HTERT RPE-1 (cell line): ENCODE measurements around the gene MTHFSD.
"Not testable (repeated sequence)": the region's sequence is repeated elsewhere in the genome, so short reads cannot be mapped to it uniquely, and the experiment has no call there.

Experiments
- in situ Hi-C: fragments of 300-500 bp; cut with MboI; formaldehyde crosslinking; loops from 4 replicates; pipeline ENCODE4 v1.14.3; 2020; ENCODE audit warnings: low sequenced_read_pairs

Gene MTHFSD, protein sequence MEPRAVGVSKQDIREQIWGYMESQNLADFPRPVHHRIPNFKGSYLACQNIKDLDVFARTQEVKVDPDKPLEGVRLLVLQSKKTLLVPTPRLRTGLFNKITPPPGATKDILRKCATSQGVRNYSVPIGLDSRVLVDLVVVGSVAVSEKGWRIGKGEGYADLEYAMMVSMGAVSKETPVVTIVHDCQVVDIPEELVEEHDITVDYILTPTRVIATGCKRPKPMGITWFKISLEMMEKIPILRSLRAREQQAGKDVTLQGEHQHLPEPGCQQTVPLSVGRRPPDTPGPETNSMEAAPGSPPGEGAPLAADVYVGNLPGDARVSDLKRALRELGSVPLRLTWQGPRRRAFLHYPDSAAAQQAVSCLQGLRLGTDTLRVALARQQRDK

DNA sequence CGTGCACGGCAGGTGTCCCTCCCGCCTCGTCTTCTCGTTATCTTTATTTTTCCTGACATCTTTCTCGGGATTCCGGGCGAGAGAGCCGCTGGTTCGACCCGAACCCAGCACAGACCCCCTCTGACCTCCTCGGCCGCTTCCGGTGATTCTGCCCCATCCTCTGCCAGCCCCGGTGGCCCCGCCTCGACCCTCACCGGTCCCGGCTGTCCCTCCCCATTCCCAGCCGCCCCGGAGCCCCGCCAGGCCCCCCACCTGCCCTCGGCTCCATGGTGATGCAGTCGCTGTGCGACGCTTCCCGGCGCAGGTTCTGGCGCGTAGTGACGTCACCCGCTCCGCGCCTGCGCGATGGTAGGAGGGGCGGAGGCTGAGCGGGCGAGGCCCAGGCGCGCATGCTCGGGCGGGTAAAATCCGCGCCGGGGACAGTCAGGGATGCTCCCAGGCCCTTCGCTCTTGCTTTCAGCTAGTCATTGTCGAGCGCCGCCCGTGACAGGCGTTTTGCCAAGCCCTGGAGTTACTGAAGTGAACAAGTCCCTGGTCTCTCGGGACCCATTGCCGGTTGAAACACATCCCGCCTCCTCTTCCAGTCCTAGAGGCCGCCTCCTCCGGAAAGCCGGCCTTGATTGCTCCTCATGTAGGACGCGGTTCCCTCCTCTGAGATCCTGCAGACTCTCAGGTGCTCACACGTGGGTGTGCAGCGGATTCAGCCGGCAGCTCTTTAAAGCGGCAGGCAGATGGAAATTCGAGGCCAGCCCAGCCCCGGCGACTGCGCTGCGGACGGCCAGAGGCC is at the start of gene MTHFSD:
Gene MTHFSD (minus strand): TSS at position 319 of the 787 bp plus-strand sequence. CDS start 51 bp downstream, at position 268.
- in situ Hi-C loops = no loop called here

DNA sequence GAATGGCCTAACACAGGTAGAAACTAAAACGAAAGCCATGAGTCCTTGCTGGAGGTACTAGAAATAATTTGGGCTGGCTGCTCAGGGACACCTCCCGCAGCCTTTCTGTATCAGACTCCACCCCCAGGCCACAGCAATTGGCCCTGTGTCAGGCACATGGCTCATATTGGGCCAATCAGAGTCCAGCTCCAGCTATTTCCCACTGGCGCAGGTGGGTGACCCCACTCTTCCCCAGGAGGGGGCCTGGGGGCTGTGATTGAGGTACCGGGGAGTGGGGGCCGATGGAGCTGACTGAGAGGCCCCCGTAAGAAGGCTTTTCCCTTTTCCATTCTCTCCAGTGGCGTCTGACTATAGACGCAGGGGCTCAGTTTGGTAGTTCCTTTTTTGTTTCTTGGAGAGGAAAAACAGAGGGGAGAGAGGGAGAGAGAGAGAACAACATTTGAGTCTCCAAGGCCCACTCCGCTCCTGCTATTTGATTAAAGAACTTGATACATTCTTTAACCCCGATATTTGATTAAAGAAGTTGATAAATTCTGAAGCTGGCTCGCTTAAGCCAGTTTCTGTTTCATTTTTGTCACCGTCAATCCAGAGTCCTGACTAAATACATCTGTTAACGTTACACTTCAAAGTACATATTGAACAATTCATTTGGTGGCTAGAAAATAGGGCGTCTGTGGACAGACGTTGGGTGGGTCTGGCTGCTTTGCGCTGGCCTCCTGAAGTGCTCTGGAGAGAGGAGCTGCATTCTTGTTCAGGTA is 49.6 kb upstream of the MTHFSD start:
- in situ Hi-C loops = no loop called here

DNA sequence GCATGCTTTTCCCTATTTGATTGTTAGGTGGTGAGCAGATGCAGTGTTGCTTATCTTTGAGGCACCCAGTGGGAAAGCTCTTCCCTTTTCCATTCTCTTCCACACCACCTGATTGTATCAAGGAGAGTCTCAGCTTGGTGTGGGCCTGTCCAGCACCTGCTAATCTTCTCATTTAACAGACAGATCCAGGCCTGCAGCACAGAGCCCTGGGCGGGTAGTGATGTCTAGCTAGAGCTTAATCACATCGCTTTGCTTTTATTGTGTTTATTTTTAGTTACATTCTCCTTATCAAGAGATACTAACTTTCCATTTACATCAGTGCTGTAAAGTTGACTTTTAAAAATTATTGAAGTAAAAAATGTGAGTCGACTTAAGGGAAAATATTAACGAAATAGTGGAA is 47.5 kb upstream of the MTHFSD start:
- in situ Hi-C loops = no loop called here

DNA sequence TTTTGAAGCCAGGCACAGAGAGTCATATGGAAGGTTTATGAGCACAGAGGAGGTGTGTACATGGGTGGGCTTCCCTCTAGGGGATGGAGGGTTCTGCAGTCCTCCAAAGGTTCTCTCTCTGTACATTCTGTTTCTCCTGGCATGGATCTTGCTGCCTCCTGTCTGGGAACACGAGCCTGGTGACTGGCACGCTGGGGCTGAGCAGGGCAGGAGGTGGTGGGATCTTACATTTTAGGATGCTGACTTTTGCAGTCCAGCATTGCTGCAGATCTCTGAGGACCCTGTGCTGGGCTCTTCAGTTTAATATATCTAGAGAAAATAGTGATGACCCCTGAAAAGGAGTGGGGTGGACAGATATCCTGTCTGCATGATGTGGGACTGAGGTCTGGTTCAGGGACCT is 46.3 kb upstream of the MTHFSD start:
- in situ Hi-C loops = no loop called here

DNA sequence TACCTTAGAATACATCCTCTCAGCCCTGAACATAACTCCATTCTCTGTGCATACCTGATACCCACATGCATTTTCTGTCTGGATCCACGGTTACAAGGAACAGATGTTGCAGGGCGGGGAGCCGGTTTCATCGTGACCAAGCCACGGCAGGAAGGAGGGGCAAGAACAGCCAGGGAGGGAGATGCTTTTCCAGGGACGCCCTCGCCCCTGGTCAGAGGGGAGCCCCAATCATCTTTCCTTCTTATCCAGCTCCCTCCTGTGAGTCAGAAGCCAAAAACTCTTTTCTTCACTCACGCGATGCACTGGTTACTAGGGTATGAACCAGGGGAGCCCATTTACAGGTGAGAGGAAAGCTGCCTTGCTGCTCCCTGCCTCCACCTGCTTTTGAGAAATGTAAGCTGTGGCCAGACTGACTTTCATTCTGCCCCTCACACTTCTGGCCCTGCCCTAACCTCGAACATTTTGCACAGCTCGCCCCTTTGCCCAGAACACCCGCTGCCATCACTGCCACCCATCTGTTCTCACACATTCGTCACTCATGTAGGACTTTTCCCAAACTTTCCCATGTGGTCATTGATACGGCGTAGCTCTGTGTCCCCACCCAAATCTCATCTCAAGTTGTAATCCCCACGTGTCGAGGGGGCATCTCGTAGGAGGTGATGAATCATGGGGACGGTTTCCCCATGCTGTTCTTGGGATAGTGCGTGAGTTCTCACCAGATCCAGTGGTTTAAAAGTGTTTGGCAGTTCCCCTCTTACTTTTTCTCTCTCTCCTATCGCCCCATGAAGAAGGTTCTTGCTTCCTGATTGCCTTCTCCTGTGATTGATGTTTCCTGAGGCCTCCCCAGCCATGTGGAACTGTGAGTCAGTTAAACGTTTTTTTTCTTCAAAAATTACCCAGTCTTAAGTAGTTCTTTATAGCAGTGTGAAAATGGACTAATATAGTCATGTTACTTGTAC is 43.9 kb upstream of the MTHFSD start:
- in situ Hi-C loops = no loop called here

DNA sequence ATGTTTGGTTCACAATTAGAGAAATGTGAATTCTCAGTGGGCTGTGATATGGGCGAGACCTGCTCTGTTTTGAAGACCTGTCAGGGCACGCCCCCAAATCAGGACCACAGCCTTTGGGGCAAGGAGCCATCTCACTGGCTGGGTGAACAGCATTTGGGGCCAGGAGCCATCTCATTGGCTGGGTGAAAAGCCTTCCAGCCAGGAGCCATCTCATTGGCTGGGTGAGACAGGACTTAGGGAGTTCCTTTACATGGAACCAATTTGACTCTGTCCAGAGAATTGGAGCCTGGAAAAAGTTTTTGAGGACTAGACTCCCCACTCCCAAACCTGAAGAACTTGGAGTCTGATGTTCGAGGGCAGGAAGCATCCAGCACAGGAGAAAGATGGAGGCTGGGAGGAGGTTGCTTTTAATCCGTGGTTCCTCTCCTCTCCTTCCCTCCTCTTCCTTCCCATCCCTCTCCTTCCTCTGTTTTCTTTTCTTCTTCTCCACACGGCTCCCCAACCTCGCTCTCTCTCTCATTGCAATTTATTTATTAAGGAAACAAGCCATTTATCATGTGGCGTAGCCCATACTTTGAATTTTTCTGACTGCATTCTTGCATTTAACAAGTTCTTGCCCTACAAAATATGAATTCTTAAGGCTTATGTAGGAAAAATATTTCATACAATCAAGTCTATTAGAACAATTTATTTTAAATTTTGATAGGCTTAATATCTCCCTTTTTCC is 43.0 kb upstream of the MTHFSD start:
- in situ Hi-C loops = no loop called here

DNA sequence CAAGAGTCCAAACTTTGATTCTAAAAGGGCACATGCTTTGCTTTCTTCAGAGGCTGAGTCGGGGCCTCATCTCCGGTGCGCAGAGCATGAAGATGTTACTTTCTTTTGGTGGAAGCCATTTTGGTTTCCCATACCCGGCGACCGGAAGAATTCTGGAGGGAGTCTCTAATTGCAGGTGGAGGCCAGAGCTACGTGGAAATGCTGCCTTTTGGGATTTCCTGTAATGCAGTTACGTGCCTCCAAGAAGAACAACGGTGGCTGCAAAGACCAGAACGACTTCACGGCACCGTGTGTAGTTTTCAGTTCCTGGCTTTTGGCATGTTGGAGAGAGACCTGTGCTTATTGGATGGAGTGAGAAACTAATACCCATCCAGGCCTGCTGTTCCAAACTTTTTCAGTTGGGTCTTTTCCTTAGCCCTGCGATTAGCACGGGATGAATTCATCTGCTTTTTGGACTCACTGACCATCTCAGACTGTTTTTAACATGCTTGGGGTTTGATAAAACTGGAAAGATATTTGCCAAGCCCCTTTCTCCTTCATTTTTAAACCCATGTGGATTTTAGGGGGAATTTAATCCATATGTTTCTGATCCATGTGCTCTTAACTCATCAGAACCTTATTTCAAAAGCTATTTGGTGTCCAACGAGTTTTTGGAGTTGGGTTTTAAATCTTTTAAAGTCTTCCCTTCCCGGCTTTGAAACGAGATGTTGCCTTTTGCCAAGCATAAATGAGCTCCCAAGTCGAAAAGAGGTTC is 42.3 kb upstream of the MTHFSD start:
- in situ Hi-C loops = no loop called here

DNA sequence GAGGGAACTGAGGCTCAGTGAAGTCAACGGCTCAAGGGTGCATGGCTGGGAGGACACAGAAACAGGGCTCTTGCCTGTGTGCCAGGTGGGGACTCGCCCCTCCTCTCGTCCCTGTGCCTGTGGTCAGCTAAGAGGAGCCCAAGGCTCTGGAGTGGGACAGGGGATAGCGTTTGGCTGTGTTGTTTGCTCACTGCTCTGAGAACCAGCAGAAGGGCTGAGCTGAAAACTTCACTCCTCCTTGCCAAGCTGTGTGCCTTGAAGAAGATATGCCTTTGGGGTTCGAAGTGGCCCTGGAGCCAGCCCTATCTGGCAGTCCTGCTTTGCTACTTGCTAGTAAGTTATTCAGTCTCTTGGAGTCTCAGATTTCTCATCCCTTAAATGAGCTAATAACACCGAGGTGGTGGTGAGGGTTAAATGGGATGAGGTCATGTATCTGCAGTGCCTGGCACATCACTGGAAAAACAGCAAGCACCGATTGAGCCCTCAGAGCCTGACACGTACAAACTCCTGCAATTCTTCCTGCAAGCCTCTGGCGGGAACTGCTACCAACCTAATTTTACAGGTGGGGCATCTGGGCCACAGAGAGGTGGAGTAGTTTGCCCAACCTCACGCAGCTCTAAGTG is 41.1 kb upstream of the MTHFSD start:
- in situ Hi-C loops = no loop called here

DNA sequence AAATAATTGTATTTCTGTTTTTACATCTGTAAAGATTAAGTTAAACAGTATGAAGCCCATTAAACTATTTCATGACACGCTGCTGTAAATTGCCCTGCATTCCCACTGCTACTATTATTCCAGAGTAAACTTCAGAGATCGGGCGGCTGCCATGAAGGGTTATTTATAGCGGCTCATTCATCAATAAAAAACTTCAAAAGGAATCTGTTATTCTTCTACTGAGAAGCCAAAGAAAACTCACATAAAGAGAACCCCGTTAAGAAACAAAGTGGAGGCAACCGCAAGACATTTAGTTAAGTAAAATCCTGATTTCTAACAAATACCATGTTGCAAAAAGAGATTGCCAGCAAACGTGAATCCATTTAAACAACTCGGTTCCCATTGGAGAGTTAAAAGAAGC is 39.7 kb upstream of the MTHFSD start:
- in situ Hi-C loops = no loop called here

DNA sequence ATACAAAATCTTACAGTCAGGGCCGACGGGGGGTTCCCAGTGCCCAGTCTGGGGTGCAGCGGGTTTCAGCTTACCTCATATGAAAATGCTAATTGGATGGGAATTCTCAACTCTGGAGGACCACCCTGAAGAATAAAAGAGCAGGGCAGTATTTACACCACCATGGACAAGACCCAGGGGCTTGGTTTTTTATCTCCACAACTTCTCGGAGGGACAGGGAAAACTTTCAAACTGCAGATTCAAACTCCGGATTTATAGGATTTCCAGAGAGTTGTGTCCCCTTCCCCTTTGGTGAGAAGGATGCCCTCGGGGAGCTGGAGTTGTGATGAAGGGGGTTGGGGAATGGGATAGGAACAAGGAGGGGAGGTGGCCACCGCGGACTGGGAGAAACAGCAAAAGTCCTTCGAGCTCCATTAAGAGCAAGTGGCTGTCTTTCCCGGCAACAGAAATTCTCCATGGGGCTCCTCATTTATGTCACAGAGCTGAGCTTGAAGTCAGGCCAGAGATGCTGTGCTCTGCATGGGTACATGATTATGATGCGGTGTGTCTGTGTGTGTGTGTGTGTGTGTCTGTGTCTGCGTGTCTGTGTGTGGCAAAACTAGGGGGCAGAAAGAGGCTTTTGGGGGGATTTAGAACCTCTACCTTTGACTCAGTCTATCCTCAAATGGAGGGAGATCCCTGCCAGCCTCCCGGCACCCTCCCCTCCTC is 39.0 kb upstream of the MTHFSD start:
- in situ Hi-C loops = no loop called here

DNA sequence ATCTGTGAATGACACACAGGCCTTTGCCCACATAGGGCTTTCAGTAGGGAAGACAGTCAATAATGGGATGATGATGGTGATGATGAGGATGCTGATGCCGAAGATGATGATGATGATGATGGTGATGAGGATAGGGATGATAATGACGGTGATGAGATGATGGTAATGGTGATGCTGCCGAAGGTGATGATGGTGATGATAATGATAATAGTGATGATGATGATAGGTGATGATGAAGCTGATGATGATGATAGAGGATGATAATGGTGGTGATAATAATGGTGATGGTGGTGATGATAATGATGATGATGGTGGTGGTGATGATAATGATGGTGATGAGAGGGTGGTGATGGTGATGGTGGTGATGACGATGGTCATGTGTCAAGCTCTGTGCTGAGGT is 36.2 kb upstream of the MTHFSD start:
- in situ Hi-C loops = no loop called here

DNA sequence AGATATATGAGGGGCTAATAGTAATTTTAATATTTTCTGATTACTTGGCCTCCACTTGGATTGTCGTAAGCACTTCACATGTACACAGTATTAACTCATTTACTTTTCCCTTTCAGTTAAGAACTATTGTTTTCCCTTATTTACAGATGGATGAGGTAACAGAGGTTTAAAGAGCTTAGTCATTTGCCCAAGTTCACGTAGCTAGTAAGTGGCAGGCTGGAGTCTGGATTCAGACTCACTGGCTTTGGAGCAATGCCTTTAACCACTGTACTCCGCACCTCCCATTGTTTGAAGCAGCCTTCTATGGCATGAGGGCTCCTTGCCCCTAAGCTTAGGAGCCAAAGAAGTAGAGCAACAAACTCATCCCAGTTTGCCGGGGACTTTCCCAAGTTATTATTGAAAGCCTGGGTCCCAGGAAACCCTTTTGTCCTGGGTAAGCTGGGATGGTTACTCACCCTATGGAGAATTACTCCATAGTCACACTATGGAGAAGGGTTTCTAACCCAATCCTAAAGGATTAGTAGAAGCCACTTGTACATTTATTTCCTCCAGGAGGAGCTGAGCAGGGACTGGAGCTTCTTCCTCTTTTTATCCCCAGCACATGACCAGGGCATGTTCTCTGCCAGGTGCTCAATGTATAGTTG is 35.6 kb upstream of the MTHFSD start:
- in situ Hi-C loops = no loop called here

DNA sequence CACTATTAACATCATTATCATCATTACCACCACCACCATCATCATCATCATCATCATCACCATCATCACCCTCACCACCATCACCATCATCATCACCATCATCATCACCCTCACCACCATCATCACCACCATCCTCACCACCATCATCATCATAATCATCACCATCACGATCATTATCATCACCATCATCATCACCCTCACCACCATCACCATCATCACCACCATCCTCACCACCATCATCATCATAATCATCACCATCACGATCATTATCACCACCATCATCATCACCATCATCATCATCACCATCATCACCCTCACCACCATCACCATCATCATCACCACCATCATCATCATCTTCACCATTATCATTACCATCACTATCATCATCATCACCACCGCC is 32.9 kb upstream of the MTHFSD start:
- in situ Hi-C loops = not testable (repeated sequence)

DNA sequence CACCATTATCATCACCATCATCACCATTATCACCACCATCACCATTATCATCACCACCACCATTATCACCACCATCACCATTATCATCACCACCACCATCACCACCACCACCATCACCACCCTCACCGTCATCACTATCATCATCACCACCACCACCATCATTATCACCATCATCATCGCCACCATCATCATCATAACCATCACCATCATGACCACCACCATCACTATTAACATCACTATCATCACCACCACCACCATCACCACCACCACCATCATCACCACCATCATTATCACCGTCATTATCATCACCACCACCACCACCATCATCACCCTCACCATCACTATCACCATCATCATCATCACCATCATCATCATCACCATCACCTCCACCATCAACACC is 32.5 kb upstream of the MTHFSD start:
- in situ Hi-C loops = no loop called here

DNA sequence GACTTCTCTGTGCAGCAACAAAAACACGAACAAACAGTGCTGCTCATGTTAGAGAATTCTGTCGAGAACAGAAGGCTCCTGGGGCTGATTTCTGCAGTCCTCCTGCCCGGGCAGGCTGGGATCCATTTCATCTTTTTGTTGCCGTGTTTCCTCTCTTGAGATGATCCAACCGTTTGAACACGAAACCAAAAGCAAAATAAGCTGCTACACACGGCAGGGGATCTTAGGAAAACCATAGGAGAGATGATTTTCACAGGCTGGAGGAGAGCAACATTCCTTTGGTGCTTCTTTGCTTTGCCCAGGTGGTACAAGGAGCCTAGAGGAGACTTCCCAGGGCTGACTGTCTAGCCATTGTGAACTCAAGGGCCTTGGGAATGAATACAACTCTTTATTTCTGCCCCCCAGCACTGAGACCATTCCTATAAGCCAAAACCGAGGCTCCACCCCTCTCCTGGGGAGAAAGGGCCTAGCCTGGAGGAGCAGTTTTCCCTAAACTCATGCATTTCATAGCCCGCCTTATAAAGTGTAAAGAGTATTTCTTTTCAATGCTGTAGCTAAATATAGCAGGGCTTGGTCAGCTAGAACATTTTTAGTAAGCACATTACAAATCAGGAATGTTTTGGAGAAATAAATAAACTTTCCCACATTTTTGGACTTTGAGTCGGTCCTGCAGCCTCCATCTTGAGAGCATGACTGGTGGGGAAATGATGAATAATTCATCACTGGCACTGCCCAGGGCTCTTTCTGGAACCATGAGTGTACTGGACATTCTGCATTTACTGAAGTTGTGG is 31.0 kb upstream of the MTHFSD start:
- in situ Hi-C loops = no loop called here
